Activated T-helper 9 cell treated with anti-CD3 and anti-CD28 coated beads, Interleukin-2, amount 50 U/mL, for 16 hours (primary cell): ENCODE data around the gene PPP2R5C.

Experiments
- DNase-seq: peaks from one replicate; pipeline ENCODE4 v3.0.0-alpha.2; 2020; ENCODE audit warnings: low read depth

PPP2R5C gene

GRCh38 chr14:101887219-101887618 is 125.7 kb downstream of the PPP2R5C start:
- DNase-seq = no peak

GRCh38 chr14:101888182-101888581 is 126.7 kb downstream of the PPP2R5C start:
- DNase-seq = no peak

DNA sequence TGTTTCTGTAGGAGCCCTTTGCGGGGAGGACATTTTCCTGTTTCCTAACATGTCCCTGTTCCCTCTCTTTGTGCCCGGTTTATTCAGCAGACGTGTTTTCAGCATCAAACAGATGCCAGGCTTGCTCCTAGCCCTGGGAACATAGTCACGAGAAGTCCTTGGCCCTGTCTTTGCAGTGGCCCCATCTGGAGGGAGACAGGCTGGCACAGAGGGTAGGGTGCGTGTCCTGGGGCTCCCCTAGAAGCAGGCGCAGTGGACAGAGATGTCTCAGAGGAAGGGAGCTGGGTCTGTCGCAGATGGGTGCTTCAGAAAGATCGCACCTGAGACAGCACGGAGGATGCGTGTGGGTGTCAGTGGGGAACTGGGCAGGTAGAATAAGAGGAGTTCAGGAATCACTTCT is 127.9 kb downstream of the PPP2R5C start:
- no peak for DNase-seq

- DNase-seq = no peak
These were observed 128.4 kb downstream of the PPP2R5C start for GRCh38 chr14:101889898-101890297.

DNA sequence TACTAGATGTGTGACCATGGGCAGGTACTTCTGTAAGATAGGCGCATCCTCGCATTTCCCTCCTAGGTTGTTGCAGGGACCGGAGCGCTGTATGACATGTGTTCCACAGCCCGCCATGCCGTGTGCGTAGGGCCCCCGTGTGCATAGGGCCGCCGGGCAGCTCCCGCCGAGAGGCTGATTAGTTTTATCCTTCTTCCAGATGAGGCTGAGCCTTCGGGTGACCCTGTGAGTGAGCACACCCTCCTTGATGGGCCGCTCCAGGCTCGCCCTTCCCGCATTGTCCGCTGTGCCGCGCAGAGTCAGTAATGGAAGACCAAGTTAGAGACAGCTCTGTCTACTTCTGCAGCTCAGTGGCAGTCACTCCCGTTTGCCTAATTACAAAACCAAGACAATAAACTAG is 130.0 kb downstream of the PPP2R5C start:
- no peak for DNase-seq

GRCh38 chr14:101893759-101894158 is 132.2 kb downstream of the PPP2R5C start:
- no peak for DNase-seq

GRCh38 chr14:101894365-101895081 is 133.0 kb downstream of the PPP2R5C start:
- no peak for DNase-seq

- no peak for DNase-seq
These were observed 133.7 kb downstream of the PPP2R5C start for GRCh38 chr14:101895256-101895655.

GRCh38 chr14:101897326-101897725 is 135.8 kb downstream of the PPP2R5C start:
- DNase-seq = no peak

DNA sequence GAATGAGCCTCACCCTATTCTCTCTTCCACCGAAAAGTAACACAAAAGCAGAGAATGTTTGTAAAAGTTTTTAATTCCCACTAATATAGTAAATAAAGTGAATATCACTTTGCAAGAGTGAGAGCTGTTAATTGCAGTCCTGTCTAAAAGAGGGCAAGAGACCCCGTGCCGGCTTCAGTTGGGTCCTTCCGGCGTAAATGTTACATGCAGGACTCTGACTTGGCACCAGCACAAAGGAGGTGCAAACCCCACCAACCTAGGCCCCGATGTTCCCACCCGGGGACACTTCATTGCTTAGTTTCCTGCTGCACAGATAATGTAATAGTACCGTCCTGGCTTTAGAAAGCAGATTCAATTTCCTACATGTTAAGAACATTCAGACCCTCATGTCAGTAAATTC is 136.9 kb downstream of the PPP2R5C start:
- no peak for DNase-seq

DNA sequence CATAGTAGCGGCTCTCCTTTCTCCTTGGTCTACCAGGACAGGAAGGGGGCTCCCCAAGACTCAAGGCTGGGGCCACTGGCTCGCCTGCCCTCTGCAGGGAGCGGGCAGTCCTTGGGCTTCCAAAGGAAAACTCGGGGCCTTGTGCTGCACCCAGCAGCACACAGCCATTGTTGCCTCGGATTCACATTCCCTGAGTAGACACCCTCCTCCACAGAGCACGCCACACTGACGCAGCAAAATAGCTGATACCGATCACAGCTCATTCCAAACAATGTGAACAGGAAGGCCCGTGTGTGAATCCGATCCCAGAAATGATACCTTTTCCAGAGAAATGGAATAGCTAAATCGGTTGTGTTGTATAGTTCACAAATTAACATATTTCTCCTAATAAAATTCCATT is 137.8 kb downstream of the PPP2R5C start:
- no peak for DNase-seq

DNA sequence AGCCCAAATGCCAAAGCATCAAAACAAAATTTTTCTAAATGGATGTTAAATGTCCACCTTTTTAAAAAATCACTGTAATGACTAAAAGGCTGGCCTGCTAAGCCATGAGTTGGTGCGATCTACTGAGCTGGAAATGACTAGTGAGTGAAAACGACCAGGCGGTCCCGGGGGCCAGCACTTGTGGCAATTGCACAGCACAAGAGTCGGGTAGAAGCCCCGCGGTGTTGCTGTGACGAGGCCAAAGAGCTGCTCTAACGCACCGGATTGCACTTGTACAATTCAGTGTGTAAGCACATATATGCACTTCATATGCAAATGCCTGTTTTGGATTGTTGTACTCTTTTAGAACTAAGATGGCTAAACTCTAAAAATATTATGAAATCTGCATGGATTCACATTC is 138.7 kb downstream of the PPP2R5C start:
- DNase-seq = no peak

DNA sequence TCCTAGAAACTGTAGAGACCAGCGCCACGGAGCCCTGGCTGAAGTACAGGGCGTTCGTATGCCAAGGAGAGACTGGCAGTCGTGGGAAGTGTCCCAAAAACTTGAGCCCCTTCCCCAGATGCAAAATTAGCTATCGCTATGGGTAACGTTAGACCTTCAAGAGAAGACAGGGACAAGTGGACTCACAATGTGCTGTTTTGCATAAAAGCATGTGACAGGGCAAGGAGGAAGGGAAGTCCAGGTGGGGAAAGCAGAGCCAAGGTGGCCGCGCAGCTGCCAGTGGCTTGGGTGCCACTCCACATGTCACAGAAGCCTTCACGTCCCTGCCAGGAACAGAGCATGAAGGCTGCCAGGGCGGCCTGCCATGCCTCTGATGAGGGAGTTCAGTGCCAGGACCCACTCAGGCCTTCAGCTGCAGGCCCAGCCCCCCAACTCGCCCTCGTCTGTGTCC is 141.6 kb downstream of the PPP2R5C start:
- no peak for DNase-seq

GRCh38 chr14:101905614-101906013 is 144.1 kb downstream of the PPP2R5C start:
- no peak for DNase-seq

DNA sequence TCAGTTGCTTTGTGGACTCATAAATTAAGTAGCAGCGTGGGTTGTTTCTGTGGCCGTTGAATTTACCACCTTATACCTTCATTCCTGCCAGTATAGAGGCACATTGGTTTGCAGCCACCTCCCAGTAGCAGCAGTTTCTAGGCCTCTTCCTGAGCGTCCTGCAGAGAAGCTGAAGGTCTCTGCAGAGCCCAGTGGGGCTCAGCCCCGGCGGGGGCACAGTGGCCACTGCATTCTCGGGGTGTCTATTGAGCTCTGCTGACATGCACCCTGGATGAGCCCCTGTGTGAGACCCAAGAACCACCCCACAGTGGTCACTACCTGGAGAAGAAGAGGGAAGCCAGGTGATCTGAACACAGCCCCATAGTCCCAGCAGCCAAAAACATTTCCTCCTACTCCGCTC is 145.1 kb downstream of the PPP2R5C start:
- DNase-seq = no peak

GRCh38 chr14:101907619-101908018 is 146.1 kb downstream of the PPP2R5C start:
- DNase-seq = no peak

DNA sequence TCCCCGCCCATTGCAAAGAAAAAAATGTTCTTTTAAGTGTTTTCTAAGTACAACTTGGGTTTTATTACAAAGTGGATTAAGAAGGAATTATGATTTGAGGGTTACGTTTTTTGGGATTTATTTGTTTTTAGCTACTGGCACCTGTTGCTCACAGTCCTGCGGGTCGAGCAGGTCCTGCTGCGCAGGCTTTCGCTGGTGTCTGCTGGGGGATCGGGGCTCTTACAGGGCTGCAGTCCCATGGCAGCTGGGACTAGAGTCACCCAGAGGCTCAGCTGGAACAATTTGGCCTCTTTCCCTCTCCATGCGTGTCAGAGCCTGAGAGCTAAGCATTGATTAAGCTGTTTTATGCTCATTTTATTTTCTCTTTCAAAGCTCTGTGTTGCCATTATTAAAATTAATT is 147.3 kb downstream of the PPP2R5C start:
- DNase-seq = no peak

- DNase-seq = no peak
These were observed 148.0 kb downstream of the PPP2R5C start for GRCh38 chr14:101909371-101910096.

DNA sequence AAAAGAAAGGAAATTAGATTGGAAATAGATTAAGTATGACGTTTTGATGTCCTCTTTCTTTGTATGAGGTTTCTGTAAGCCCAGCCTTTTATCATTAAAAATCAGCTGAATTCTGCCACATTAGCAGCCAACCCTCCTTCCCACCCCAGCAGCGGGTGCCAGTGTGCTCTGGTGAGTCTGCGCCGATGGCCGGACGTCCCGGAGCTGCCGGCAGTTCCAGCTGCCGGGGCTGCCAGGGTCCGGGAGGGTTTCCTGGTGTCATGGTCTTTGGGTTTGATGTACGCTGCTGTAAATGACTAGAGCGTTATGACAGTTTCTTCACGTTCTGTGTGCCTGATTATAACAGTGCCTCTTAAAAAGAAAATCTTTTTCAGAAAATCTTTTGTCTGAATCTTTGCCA is 151.3 kb downstream of the PPP2R5C start:
- DNase-seq = no peak

DNA sequence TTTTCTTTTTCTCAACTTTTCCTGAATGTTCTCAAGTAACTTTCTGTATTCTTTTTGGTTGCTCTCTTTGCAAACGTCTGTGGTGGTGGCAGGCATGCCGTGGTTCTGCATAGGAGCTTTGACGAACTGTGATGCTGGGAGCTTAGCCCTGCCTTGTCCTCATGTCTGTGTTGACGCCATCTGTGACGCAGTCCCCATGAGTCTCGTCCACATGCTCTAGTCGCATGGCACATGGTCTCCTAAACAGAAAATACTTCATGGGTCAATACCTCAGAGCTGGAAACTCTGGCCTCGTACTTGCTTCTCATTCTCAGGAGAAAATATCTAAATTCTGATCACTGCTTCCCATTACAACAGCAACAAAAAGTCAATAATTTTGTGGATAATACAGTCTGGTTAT is 152.6 kb downstream of the PPP2R5C start:
- DNase-seq = no peak

DNA sequence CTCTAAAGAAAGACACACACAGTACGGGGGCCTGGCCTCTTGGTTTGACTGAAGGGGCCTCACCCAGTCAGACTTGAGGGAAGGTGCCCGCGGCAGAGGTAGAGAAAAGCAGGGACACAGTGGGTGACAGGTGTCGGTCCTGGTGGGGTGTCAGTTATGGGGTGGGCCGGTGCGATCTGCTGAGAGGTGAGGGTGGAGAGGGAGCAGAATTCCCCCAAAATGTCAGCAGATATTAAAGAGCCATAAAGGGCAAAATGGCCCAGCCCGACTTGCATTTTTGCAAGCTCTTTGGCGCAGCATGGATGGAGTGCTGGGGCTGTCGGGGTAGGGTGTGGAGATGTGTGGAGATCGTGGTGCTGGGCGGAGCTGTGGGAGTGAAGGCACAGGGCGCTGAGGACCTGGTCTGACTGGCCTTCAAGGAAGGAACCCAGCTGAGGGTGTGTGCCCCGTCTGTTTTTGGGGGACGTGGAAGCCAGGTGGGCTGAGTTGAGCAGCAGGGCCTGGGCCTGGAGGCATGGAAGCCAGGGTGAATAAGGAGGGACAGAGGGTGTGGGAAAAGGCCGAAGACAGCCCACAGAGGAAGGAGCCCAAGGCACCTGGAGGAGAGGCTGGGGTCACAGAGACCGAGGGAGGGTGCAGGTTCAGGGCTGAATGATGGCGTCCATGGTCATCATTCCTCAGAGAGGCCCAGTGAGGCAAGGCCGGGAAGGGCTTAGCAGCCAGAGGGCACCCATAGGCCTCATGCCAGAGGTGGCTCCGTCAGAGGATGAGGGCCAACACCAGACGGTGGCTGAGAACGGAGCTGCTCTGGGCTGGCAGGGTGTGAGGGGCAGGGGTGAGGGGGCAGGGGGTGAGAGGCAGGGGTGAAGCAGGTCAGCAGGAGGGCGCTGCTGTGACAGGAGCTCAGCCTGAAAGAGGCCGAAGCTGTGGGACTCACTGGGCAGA is 154.6 kb downstream of the PPP2R5C start:
- DNase-seq = no peak

- no peak for DNase-seq
These were observed 155.4 kb downstream of the PPP2R5C start for GRCh38 chr14:101916816-101917412.
